NCI-H1417 (cell line): ENCODE measurements around the gene CLCNKB.
A peak's percentile ranks its signal among the peaks of the same experiment; 100 is the strongest.

ENCODE experiments used
- DNase-seq, 3 experiments: peaks; one replicate each; lab custom pipeline; 2025; lab: John Stamatoyannopoulos, UW

CLCNKB gene

DNA sequence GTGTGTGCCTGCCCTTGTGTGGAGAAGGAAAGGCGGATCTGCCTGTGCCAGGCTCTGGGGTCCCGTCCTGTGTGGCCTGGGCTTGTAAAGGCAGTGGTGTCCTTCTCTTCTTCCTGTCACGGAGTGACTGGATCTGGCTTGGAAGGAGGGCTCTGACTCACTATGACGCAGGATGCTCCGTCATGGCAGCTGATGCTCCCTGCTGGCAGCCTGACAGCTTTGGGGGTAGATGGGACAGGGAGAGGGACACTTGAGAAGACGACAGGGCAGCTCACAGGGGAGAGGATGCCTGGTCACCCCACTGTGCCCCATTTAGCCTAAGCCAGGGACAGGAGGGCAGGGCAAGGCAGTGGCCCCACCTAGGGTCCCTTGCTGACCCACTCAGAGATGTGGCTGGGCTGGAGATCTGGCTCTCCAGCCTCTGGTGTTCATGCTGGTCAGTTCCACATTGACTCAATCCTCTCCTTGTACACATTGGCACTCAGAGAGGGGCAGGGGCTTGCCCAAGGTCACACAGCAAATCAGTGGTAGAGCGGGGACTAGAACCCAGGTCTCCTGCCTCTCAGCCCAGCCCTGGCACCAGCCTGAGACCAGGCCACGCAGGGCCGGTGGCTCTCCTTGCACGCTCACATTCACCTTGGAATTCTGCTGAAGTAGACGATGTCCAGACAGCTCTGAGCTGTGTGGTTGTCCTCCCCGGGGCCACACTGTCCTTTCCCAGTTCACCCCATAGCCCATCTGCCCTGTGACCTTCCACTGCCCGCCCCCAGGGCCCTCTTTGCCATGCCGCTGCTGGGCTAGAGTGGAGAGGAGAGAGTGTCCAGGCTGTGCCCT lies 32.7 kb downstream of the CLCNKB start:
- DNase-seq: no peak

- peak in 2 of 3 experiments; percentile 18 to 38 for DNase-seq
Observed at GRCh38 chr1:16076865-16077238, 33.3 kb downstream of the CLCNKB start.

- DNase-seq: peak in 1 of 3 experiments; percentile 20
Observed at GRCh38 chr1:16077406-16078245, 34.0 kb downstream of the CLCNKB start.

GRCh38 chr1:16078925-16079656 lies 35.5 kb downstream of the CLCNKB start:
- DNase-seq: peak; percentile 53 to 85 (median 59)

- DNase-seq: no peak
Observed at GRCh38 chr1:16080422-16081150, 37.0 kb downstream of the CLCNKB start.

GRCh38 chr1:16081636-16082035 lies 38.1 kb downstream of the CLCNKB start:
- DNase-seq: no peak

DNA sequence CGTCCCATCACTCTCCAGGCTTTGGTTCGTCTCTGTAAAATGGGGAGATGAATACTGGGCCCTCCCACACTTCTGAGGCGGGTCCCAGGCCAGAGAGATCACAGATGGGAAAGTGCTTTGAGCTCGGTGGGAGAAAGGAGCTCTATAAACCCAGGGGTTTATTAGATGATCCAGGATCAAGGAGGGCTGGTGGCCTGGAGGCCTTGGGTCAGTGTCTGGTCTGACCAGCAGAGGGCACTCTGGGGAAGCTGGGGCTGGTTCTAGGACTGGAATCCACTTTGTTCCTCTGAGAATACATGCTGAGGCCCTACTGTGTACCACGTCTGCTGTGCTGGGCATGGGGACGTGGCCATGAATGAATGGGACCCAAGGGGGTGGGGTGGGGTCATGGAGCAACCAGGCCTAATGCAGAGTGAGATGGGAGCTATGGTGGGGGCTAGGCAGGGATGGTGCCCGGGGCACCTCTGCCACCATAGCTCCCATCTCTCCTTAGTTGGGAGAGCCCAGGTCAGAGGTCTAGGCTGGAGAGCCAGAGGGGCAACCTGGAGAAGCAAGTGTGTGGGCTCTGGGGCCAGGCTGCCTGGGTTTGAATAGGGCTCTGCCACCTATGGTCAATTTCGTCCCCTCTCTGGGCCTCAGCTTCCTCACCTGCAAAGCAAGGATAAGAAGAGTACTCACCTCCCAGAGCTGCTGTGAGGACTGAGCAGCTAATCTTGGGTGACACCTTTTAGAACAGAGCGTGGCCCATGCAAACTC lies 38.9 kb downstream of the CLCNKB start:
- DNase-seq: peak; percentile 38 to 67 (median 43)

DNA sequence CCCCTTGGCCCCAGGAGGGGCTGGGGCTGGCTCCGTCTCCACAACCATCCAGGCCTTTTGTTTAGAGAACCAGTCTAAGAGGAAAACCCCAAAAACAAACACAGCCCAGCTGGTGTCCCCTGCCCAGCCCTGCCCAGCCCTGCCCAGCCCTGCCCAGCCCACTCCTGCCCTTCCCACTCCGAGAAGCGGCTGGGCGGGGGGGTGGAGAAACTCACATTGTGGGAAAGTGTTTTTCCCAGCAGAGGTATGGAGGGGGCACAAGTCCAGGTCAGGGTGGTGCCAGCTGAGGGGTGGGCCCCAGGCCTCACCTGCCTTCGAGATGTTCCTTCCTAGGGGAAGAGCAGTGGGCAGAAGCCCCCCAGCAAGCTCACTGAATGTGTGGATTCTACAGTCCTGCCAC lies 39.9 kb downstream of the CLCNKB start:
- DNase-seq: no peak

GRCh38 chr1:16085522-16085921 lies 41.9 kb downstream of the CLCNKB start:
- DNase-seq: no peak

DNA sequence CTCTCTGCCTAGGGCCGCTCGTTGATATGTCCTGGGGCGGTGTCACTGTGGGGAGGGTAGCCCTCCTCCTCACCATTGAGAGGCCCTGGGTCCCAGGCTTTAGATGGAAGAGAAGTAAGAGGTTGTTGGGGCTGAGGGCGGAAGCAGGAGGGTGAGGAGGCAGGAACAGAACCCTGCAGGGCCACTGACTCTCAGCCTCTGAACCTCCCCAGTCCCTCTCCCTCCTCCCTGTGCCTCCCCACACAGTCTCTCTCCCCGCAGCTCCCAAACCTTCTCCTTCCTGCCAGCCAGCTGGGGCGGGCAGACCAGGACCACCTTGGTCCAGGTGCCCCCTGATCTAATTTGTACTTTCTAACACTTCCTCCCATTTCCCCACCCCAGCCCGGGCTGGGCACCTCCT lies 44.2 kb downstream of the CLCNKB start:
- DNase-seq: no peak

DNA sequence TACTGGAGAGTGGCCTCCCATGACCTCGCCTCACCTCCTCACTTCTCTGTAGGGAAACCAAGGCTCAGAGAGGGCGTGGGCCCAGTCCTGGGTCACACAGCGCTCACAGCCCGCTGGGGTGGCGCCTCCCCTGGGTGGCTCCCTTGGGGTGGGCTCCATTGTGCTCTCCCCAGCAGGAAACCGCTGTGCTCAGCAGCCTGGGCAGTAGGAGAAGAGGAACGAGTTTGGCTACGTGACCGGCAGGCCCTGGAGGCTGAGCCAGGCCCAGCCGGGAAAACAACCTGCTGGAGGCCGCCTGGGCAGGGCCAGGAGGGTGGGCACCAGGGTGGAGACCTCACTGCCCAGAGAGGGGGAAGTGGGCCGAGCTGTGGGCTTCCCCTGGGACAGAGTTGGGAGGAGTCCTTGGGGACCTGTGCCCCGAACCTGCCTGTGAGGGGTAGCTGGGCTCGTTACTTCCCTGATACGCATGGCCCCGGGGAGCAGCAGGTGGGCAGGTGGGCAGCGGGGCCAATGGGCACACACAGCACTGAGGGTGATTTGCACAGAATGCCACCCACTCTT lies 44.8 kb downstream of the CLCNKB start:
- no peak for DNase-seq

DNA sequence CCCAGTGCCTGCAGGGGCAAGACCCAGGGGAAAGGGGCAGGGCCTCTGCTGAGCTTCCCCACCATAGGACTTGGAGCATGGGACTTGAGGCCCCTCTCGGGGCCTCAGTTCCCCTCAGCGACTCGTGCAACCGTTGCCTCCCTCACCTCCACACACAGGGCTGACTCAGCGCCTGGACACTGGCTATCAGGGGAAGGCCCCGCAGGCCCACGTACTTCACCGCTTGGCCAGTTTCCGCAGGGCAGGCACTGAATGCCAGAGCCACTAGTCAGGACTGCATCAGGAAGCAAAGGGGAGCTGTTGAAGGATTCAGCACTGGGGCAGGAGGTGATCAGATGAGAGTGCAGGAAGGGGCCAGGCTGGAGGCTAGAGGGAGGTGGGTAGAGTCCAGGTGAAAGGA lies 45.4 kb downstream of the CLCNKB start:
- DNase-seq: no peak

GRCh38 chr1:16090076-16090826 lies 46.7 kb downstream of the CLCNKB start:
- DNase-seq: no peak

DNA sequence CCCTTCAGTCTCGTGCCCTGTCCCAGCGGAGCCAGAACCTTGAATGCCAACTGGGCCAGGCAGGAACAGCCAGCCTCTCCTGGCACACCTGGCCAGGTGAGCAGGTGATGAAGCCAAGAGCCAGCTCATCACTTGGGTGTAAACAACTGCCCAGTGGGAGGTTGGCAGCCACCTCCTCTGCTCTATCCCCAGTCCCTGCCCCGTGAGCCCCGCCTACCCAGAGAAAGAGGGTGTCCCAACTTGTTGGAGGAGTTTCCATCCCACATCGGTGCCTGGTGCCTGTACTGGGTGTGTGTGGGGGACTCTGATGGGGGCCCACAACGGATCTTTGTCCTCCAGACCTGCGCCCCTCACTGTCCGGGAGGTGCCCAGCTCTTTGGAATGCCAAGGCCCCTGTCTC lies 47.7 kb downstream of the CLCNKB start:
- DNase-seq: peak in 1 of 3 experiments; percentile 5

DNA sequence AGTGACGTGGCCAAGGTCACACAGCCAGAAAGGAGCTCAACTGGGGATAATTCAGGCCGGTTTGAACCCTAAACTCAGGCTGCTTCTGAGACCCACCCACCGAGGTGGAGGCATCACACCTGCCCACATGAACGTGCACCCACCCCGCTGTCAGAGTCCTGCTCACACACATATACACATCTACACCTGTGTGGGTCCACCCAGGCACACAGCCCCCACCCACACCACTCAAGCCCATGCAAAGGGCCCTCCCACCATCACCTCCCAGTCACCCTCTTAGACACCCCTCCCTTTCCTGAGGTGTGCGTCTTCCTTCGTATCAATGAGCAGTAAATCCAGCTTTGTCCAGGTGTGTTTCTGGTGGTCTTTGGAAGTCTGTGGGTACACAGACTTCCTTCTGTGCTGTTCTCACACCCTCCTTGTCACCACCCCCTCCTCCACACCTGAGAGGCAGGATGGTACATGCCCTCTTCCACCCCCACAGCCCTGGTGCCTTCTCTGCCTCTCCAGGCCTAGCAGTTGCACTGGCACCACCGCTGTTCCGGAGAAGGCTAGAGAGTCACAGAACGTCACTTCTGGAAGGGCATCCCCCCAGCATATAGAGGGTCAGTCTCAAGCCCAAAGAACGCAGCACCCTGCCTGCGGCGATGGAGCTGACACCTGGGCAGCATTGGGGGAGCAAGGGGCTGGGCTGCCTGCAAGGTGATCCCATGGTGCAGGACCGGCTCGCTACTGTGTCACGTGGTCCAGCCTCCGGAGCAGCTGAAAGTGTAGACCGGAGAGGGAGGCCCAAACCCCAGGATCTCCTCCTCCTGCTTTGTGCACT lies 48.7 kb downstream of the CLCNKB start:
- DNase-seq: no peak

- no peak for DNase-seq
Observed at GRCh38 chr1:16092923-16093511, 49.4 kb downstream of the CLCNKB start.

DNA sequence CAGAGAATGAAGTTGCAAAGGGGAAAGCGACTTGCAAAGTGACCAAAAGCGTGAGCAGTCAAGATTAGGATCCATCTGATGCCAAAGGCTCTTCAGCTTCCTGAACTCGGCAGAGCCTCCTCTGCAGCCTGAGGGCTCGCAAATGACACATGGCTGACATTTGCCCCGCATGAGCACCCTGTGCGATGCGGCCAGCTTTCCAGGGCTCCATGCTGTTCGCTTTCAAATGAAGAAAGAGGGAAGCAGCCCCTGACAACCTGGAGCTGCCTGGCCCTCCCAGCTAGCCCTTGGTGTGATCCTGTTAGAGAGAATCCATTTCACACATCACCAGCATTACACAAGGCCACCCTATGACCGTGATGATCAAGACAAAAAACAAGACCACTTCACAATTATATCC lies 50.0 kb downstream of the CLCNKB start:
- no peak for DNase-seq

DNA sequence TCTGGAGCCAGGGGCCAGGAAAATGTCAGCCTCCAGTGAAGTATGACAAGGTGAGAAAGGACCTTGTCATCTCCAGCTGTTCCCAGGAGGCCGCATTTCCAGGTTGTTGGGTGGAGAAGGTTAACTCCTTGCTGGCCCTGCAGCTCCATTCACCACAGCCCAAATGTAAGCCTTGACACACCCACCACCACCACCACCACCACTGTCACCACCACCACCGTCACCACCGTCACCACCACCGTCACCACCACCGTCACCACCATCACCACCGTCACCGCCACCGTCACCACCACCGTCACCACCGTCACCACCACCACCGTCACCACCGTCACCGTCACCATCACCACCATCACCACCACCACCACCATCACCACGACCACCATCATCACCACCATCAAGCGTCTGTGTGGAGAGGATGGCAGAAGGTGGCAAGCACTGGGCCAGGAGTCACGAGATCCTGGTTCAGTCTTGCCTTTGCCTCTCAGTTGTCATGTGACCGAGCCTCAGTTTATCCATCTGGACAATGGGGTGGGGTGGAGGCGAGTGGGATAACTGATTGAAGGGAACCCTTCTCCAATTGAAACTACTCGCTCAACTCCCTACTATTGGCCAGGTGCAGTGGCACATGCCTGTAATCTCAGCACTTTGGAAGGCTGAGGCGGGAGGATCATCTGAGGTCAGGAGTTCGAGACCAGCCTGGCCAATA lies 51.0 kb downstream of the CLCNKB start:
- no peak for DNase-seq
